HG03064 (cell line): Measurements from ENCODE around the gene TOMM70.

Experiments
- ATAC-seq: cut with Tn5 transposase; IDR thresholded peaks from one replicate; pipeline ENCODE4 v1.9.1; 2021; ENCODE audit warnings: low read depth; ENCODE audit not compliant: unreplicated experiment

The TOMM70 gene

GRCh38 chr3:100412912-100413590, 12.2 kb upstream of the TOMM70 start:
- ATAC-seq, result no peak

GRCh38 chr3:100411091-100411982, 10.4 kb upstream of the TOMM70 start:
- ATAC-seq, result no peak

- no peak for ATAC-seq
Observed at GRCh38 chr3:100407977-100408532, 7.2 kb upstream of the TOMM70 start.

- no peak for ATAC-seq
Observed at GRCh38 chr3:100407164-100407563, 6.3 kb upstream of the TOMM70 start.

- ATAC-seq, result no peak
Observed at GRCh38 chr3:100404250-100404548, 3.3 kb upstream of the TOMM70 start.

- no peak for ATAC-seq
Observed at GRCh38 chr3:100403362-100404249, 2.7 kb upstream of the TOMM70 start.

GRCh38 chr3:100402891-100403290, 2.0 kb upstream of the TOMM70 start:
- no peak for ATAC-seq

GRCh38 chr3:100402256-100402655, 1.4 kb upstream of the TOMM70 start:
- no peak for ATAC-seq

- ATAC-seq, result peak; percentile 12
Observed at GRCh38 chr3:100401674-100402041, 769 bp upstream of the TOMM70 start.

- peak; percentile 18 for ATAC-seq
Observed at GRCh38 chr3:100400419-100400779, 490 bp downstream of the TOMM70 start.

- no peak for ATAC-seq
Observed at GRCh38 chr3:100399341-100400071, 1.4 kb downstream of the TOMM70 start.

- no peak for ATAC-seq
Observed at GRCh38 chr3:100396967-100397366, 3.9 kb downstream of the TOMM70 start.

- ATAC-seq, result no peak
Observed at GRCh38 chr3:100395679-100396431, 5.0 kb downstream of the TOMM70 start.

- ATAC-seq, result no peak
Observed at GRCh38 chr3:100389025-100389424, 11.9 kb downstream of the TOMM70 start.

- no peak for ATAC-seq
Observed at GRCh38 chr3:100386437-100387074, 14.3 kb downstream of the TOMM70 start.

GRCh38 chr3:100384733-100385525, 16.0 kb downstream of the TOMM70 start:
- ATAC-seq, result no peak

GRCh38 chr3:100376301-100376700, 24.6 kb downstream of the TOMM70 start:
- ATAC-seq, result no peak

GRCh38 chr3:100374521-100374920, 26.4 kb downstream of the TOMM70 start:
- no peak for ATAC-seq
